GM23338 (cell line): Measurements from ENCODE around the gene DHX58. TPM values are rescaled to one million over a fixed set of nuclear protein-coding genes. Genes with fewer than 3 reads are reported as not detected.

Experiments used
- ATAC-seq: fragments of 200-7000 bp; cut with Tn5 transposase; 3 replicates; pipeline ENCODE4 v1.9.1; 2020
- DNase-seq: peaks from one replicate; pipeline ENCODE4 v3.0.0-alpha.2; 2015; ENCODE audit warnings: low spot score
- H2AFZ ChIP-seq: fragments of 200-600 bp; sonication (generic); 2 replicates; pipeline ENCODE4 v1.8.0; 2016; ENCODE audit warnings: antibody characterized with exemption, mild to moderate bottlenecking, moderate library complexity
- H3F3A ChIP-seq: fragments of 200-600 bp; sonication (generic); replicated peaks from 2 replicates; pipeline ENCODE4 v1.8.0; 2017; ENCODE audit warnings: antibody characterized with exemption, mixed run types, low read depth
- H3K27ac ChIP-seq: fragments of 200-600 bp; sonication (generic); 2 replicates; pipeline ENCODE4 v1.6.1; 2016; ENCODE audit warnings: low read depth
- H3K27me3 ChIP-seq: fragments of 200-600 bp; sonication (generic); 2 replicates; pipeline ENCODE4 v1.8.0; 2016; ENCODE audit warnings: mild to moderate bottlenecking, mixed run types, moderate library complexity; ENCODE audit not compliant: insufficient read depth
- H3K36me3 ChIP-seq: fragments of 200-600 bp; sonication (generic); 2 replicates; pipeline ENCODE4 v1.8.0; 2016; ENCODE audit warnings: mild to moderate bottlenecking; ENCODE audit not compliant: insufficient read depth
- H3K4me1 ChIP-seq: fragments of 200-600 bp; sonication (generic); 2 replicates; pipeline ENCODE4 v1.8.0; 2016; ENCODE audit warnings: mild to moderate bottlenecking, moderate library complexity; ENCODE audit not compliant: insufficient read depth
- H3K4me2 ChIP-seq: fragments of 200-600 bp; sonication (generic); 2 replicates; pipeline ENCODE4 v1.7.1; 2017; ENCODE audit warnings: mixed run types
- H3K4me3 ChIP-seq: fragments of 200-600 bp; sonication (generic); 2 replicates; pipeline ENCODE4 v1.6.1; 2016; ENCODE audit warnings: mixed run types
- H3K79me2 ChIP-seq: fragments of 200-600 bp; sonication (generic); replicated peaks from 2 replicates; pipeline ENCODE4 v1.8.0; 2017; ENCODE audit warnings: mild to moderate bottlenecking; ENCODE audit not compliant: insufficient read depth
- H3K9me2 ChIP-seq: fragments of 200-600 bp; sonication (generic); 2 replicates; pipeline ENCODE4 v1.8.0; 2017; ENCODE audit not compliant: insufficient read depth
- H4K20me1 ChIP-seq: fragments of 200-600 bp; sonication (generic); replicated peaks from 2 replicates; pipeline ENCODE4 v1.8.0; 2017; ENCODE audit warnings: mild to moderate bottlenecking; ENCODE audit not compliant: insufficient read depth
- H3K27ac Mint-ChIP-seq: 2 replicates; pipeline ENCODE4 v1.8.0; 2020; ENCODE audit warnings: inconsistent platforms, mild to moderate bottlenecking, moderate library complexity, mixed read lengths
- H3K27me3 Mint-ChIP-seq: 3 replicates; pipeline ENCODE4 v1.8.0; 2022; ENCODE audit warnings: low read depth, mild to moderate bottlenecking, moderate library complexity, mixed read lengths, inconsistent platforms; ENCODE audit not compliant: insufficient read depth, poor library complexity
- H3K36me3 Mint-ChIP-seq: 3 replicates; pipeline ENCODE4 v1.8.0; 2021; ENCODE audit warnings: low read depth, mild to moderate bottlenecking, inconsistent platforms, moderate library complexity, mixed read lengths
- H3K4me1 Mint-ChIP-seq: 3 replicates; pipeline ENCODE4 v1.8.0; 2020; ENCODE audit warnings: mild to moderate bottlenecking, inconsistent platforms, mixed read lengths
- H3K4me3 Mint-ChIP-seq: 3 replicates; pipeline ENCODE4 v1.8.0; 2021; ENCODE audit warnings: moderate library complexity, mild to moderate bottlenecking, inconsistent platforms, mixed read lengths
- H3K9me3 Mint-ChIP-seq: 3 replicates; pipeline ENCODE4 v1.8.0; 2020; ENCODE audit warnings: moderate library complexity, mild to moderate bottlenecking, inconsistent platforms, mixed read lengths
- CREB1 ChIP-seq: fragments of 250-450 bp; sonication (Bioruptor Pico); IDR thresholded peaks from 2 replicates; pipeline ENCODE4 v1.5.0; 2020; ENCODE audit warnings: low read depth, mild to moderate bottlenecking, moderate library complexity
- EZH2 ChIP-seq: fragments of 200-600 bp; sonication (generic); IDR thresholded peaks from one replicate; pipeline ENCODE4 v1.8.0; 2017; ENCODE audit warnings: antibody characterized with exemption, mild to moderate bottlenecking, low read depth; ENCODE audit not compliant: unreplicated experiment
- EZH2phosphoT487 ChIP-seq: fragments of 200-600 bp; sonication (generic); IDR thresholded peaks from one replicate; pipeline ENCODE4 v1.8.1; 2018; ENCODE audit warnings: antibody characterized with exemption; ENCODE audit not compliant: unreplicated experiment
- JUNB ChIP-seq: IDR thresholded peaks from one replicate; pipeline ENCODE4 v1.6.1; 2016; ENCODE audit warnings: antibody characterized with exemption; ENCODE audit not compliant: unreplicated experiment
- NANOG ChIP-seq: IDR thresholded peaks from 2 replicates; pipeline ENCODE4 v1.6.1; 2016; ENCODE audit warnings: antibody characterized with exemption, borderline replicate concordance
- POLR2AphosphoS5 ChIP-seq: IDR thresholded peaks from 2 replicates; pipeline ENCODE4 v1.6.1; 2016; ENCODE audit warnings: antibody characterized with exemption, low read depth
- STAT1 ChIP-seq: IDR thresholded peaks from one replicate; pipeline ENCODE4 v1.6.1; 2016; ENCODE audit warnings: antibody characterized with exemption; ENCODE audit not compliant: unreplicated experiment
- ZNF114 ChIP-seq: fragments of 250-450 bp; sonication (Bioruptor Pico); IDR thresholded peaks from 2 replicates; pipeline ENCODE4 v1.5.0; 2020; ENCODE audit warnings: mild to moderate bottlenecking, moderate library complexity
- ZNF331 ChIP-seq: fragments of 250-450 bp; sonication (Bioruptor Pico); IDR thresholded peaks from 2 replicates; pipeline ENCODE4 v1.5.0; 2020; ENCODE audit warnings: low read depth, mild to moderate bottlenecking, moderate library complexity
- polyA plus RNA-seq: library from polyadenylated mRNA; unstranded; fragments of >200 nt; fragmentation: Nextera tagmentation; extraction: Ambion mirVana; gene quantifications from 2 replicates; pipeline ENCODE4 v1.2.1, GENCODE V29; 2016
- total RNA-seq: library from RNA; depleted of rRNA; stranded (reverse); fragments of >200 nt; shearing (Covaris generic); gene quantifications from 2 replicates; pipeline ENCODE4 v1.2.3, GENCODE V29; 2014
- TF ChIP-seq, protein P1 (sequence below), 2 experiments: fragments of 200-600 bp in 1 of 2; sonication (generic) in 1 of 2; conservative IDR thresholded peaks; 2 replicates each; pipeline versions ENCODE4 v1.5.1 to v1.6.1; 2016 to 2017; ENCODE audit warnings: antibody characterized with exemption in 2 of 2, low read depth in 2 of 2, mild to moderate bottlenecking in 2 of 2, moderate library complexity in 1 of 2
- TF ChIP-seq, protein P2 (sequence below): IDR thresholded peaks from one replicate; pipeline ENCODE4 v1.6.1; 2018; ENCODE audit warnings: antibody characterized with exemption; ENCODE audit not compliant: unreplicated experiment
- TF ChIP-seq, protein P3 (sequence below): fragments of 250-450 bp; sonication (Bioruptor Pico); IDR thresholded peaks from 2 replicates; pipeline ENCODE4 v1.5.0; 2020; ENCODE audit warnings: mild to moderate bottlenecking, moderate library complexity
- TF ChIP-seq, protein P4 (sequence below): IDR thresholded peaks from 2 replicates; pipeline ENCODE4 v1.6.1; 2016; ENCODE audit warnings: antibody characterized with exemption

DHX58 gene
- total and polyA plus RNA-seq, 2 experiments from 2014 or later: 4.1 to 6.6 TPM

DNA sequence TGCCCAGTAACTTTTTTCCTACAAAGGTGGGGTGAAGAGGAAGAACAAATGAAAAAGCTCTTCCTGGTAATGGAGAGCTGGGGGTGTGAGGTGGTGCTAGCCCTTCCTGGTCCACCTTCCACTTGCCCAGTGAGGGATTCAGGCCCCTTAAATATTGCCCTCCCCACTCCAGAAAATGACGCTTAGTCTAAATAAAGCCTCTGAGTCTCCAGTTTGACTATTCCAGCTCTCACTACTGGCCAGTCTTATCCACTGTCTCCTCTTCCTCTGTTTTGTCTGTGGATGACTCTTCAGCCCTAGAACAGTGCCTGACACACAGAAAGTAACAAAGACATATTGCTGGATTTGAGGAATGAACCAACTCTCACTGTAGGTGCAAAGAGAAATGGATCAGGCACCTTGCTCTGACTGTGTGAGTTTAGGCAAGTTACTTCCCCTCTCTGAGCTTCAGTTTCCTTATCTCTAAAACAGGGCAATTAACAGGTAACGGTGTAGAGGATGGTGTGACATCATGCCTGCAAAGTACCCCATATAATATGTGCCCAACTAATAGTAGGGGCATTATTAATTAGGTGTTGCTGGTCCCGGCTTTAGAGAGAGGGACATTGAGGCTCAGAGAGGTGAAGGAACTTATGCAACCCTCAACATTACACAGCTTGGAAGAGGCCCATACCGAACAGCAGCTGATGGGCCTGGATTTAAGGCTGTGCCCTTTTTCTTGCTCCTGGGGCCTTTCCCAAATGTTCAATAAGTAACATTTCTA, 35.5 kb downstream of the DHX58 start:
- ATAC-seq (no peak), DNase-seq (no peak)
- no peak overlapping the region for H2AFZ ChIP-seq
- Mint-ChIP-seq H3K27me3 (peaks cover 11% of the 10 kb centered on the region), H3K9me3 (no peaks in the 10 kb centered on the region), H3K27ac (no peak overlapping the region), H3K36me3 (no peaks in the 10 kb centered on the region), H3K4me1 (peaks cover 14% of the 10 kb centered on the region; the same call in 2 of the 3 replicates), H3K4me3 (no peak overlapping the region)
- peaks cover 5% of the 10 kb centered on the region; the same call in 1 of the 2 replicates for H3K4me1 ChIP-seq
- no peaks in the 10 kb centered on the region for H3K36me3 ChIP-seq
- TF ChIP-seq STAT1: no peak
- TF ChIP-seq, protein P1, sequence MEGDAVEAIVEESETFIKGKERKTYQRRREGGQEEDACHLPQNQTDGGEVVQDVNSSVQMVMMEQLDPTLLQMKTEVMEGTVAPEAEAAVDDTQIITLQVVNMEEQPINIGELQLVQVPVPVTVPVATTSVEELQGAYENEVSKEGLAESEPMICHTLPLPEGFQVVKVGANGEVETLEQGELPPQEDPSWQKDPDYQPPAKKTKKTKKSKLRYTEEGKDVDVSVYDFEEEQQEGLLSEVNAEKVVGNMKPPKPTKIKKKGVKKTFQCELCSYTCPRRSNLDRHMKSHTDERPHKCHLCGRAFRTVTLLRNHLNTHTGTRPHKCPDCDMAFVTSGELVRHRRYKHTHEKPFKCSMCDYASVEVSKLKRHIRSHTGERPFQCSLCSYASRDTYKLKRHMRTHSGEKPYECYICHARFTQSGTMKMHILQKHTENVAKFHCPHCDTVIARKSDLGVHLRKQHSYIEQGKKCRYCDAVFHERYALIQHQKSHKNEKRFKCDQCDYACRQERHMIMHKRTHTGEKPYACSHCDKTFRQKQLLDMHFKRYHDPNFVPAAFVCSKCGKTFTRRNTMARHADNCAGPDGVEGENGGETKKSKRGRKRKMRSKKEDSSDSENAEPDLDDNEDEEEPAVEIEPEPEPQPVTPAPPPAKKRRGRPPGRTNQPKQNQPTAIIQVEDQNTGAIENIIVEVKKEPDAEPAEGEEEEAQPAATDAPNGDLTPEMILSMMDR (conservative IDR thresholded peaks at IDR 0.05; ENCODE audit: low read depth in 2 of 2): no peak
- no peak for TF ChIP-seq NANOG
- no peak for TF ChIP-seq EZH2phosphoT487
- TF ChIP-seq, protein P2, sequence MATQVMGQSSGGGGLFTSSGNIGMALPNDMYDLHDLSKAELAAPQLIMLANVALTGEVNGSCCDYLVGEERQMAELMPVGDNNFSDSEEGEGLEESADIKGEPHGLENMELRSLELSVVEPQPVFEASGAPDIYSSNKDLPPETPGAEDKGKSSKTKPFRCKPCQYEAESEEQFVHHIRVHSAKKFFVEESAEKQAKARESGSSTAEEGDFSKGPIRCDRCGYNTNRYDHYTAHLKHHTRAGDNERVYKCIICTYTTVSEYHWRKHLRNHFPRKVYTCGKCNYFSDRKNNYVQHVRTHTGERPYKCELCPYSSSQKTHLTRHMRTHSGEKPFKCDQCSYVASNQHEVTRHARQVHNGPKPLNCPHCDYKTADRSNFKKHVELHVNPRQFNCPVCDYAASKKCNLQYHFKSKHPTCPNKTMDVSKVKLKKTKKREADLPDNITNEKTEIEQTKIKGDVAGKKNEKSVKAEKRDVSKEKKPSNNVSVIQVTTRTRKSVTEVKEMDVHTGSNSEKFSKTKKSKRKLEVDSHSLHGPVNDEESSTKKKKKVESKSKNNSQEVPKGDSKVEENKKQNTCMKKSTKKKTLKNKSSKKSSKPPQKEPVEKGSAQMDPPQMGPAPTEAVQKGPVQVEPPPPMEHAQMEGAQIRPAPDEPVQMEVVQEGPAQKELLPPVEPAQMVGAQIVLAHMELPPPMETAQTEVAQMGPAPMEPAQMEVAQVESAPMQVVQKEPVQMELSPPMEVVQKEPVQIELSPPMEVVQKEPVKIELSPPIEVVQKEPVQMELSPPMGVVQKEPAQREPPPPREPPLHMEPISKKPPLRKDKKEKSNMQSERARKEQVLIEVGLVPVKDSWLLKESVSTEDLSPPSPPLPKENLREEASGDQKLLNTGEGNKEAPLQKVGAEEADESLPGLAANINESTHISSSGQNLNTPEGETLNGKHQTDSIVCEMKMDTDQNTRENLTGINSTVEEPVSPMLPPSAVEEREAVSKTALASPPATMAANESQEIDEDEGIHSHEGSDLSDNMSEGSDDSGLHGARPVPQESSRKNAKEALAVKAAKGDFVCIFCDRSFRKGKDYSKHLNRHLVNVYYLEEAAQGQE: no peak
- no peak for TF ChIP-seq JUNB
- TF ChIP-seq, protein P3, sequence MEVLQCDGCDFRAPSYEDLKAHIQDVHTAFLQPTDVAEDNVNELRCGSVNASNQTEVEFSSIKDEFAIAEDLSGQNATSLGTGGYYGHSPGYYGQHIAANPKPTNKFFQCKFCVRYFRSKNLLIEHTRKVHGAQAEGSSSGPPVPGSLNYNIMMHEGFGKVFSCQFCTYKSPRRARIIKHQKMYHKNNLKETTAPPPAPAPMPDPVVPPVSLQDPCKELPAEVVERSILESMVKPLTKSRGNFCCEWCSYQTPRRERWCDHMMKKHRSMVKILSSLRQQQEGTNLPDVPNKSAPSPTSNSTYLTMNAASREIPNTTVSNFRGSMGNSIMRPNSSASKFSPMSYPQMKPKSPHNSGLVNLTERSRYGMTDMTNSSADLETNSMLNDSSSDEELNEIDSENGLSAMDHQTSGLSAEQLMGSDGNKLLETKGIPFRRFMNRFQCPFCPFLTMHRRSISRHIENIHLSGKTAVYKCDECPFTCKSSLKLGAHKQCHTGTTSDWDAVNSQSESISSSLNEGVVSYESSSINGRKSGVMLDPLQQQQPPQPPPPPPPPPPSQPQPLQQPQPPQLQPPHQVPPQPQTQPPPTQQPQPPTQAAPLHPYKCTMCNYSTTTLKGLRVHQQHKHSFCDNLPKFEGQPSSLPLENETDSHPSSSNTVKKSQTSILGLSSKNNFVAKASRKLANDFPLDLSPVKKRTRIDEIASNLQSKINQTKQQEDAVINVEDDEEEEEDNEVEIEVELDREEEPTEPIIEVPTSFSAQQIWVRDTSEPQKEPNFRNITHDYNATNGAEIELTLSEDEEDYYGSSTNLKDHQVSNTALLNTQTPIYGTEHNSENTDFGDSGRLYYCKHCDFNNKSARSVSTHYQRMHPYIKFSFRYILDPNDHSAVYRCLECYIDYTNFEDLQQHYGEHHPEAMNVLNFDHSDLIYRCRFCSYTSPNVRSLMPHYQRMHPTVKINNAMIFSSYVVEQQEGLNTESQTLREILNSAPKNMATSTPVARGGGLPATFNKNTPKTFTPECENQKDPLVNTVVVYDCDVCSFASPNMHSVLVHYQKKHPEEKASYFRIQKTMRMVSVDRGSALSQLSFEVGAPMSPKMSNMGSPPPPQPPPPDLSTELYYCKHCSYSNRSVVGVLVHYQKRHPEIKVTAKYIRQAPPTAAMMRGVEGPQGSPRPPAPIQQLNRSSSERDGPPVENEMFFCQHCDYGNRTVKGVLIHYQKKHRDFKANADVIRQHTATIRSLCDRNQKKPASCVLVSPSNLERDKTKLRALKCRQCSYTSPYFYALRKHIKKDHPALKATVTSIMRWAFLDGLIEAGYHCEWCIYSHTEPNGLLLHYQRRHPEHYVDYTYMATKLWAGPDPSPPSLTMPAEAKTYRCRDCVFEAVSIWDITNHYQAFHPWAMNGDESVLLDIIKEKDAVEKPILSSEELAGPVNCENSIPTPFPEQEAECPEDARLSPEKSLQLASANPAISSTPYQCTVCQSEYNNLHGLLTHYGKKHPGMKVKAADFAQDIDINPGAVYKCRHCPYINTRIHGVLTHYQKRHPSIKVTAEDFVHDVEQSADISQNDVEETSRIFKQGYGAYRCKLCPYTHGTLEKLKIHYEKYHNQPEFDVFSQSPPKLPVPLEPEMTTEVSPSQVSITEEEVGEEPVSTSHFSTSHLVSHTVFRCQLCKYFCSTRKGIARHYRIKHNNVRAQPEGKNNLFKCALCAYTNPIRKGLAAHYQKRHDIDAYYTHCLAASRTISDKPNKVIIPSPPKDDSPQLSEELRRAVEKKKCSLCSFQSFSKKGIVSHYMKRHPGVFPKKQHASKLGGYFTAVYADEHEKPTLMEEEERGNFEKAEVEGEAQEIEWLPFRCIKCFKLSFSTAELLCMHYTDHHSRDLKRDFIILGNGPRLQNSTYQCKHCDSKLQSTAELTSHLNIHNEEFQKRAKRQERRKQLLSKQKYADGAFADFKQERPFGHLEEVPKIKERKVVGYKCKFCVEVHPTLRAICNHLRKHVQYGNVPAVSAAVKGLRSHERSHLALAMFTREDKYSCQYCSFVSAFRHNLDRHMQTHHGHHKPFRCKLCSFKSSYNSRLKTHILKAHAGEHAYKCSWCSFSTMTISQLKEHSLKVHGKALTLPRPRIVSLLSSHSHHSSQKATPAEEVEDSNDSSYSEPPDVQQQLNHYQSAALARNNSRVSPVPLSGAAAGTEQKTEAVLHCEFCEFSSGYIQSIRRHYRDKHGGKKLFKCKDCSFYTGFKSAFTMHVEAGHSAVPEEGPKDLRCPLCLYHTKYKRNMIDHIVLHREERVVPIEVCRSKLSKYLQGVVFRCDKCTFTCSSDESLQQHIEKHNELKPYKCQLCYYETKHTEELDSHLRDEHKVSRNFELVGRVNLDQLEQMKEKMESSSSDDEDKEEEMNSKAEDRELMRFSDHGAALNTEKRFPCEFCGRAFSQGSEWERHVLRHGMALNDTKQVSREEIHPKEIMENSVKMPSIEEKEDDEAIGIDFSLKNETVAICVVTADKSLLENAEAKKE: no peak
- TF ChIP-seq CREB1 (CRISPR knock-in tag): no peak
- no peak for TF ChIP-seq EZH2
- TF ChIP-seq ZNF114 (CRISPR knock-in tag): no peak
- no peak for TF ChIP-seq ZNF331
- TF ChIP-seq POLR2AphosphoS5: no peak
- TF ChIP-seq, protein P4, sequence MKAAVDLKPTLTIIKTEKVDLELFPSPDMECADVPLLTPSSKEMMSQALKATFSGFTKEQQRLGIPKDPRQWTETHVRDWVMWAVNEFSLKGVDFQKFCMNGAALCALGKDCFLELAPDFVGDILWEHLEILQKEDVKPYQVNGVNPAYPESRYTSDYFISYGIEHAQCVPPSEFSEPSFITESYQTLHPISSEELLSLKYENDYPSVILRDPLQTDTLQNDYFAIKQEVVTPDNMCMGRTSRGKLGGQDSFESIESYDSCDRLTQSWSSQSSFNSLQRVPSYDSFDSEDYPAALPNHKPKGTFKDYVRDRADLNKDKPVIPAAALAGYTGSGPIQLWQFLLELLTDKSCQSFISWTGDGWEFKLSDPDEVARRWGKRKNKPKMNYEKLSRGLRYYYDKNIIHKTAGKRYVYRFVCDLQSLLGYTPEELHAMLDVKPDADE: no peak
- H3K27ac ChIP-seq: no peak overlapping the region; the same call in none of the 2 replicates
- no peaks in the 10 kb centered on the region for H4K20me1 ChIP-seq
- 0 out of 2 replicates have a peak, but pooled peaks cover 9% of the 10 kb centered on the region for H3K27me3 ChIP-seq
- H3F3A ChIP-seq: no peaks in the 10 kb centered on the region
- no peaks in the 10 kb centered on the region for H3K9me2 ChIP-seq
- no peaks in the 10 kb centered on the region for H3K79me2 ChIP-seq
- no peak overlapping the region for H3K4me3 ChIP-seq
- H3K4me2 ChIP-seq: no peak overlapping the region
